Measurements from ENCODE around the gene OXLD1. TPM values are rescaled to one million over a fixed set of nuclear protein-coding genes. Genes with fewer than 3 reads are reported as not detected.

OXLD1 gene
- total RNA-seq, 1 donor, result 23.7 TPM

DNA sequence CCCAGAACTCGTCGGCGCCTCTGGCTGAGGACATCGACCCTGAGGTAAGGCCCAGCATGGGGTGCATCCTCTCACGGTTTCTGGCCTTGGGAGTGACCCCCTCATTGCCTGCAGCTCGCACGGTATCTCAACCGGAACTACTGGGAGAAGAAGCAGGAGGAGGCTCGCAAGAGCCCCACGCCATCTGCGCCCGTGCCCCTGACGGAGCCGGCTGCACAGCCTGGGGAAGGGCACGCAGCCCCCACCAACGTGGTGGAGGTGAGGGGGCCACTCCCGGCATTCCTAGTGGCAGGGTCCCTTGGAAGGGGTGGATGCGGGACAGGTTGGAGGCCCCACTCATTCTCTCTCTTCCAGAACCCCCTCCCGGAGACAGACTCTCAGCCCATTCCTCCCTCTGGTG is 28.4 kb upstream of the OXLD1 start:
- DNase-seq (ENCODE audit: low read depth), result no peak
- H3K4me3 ChIP-seq (ENCODE audit: low read depth, low read length), result no peak overlapping the region
- TF ChIP-seq, protein P1, sequence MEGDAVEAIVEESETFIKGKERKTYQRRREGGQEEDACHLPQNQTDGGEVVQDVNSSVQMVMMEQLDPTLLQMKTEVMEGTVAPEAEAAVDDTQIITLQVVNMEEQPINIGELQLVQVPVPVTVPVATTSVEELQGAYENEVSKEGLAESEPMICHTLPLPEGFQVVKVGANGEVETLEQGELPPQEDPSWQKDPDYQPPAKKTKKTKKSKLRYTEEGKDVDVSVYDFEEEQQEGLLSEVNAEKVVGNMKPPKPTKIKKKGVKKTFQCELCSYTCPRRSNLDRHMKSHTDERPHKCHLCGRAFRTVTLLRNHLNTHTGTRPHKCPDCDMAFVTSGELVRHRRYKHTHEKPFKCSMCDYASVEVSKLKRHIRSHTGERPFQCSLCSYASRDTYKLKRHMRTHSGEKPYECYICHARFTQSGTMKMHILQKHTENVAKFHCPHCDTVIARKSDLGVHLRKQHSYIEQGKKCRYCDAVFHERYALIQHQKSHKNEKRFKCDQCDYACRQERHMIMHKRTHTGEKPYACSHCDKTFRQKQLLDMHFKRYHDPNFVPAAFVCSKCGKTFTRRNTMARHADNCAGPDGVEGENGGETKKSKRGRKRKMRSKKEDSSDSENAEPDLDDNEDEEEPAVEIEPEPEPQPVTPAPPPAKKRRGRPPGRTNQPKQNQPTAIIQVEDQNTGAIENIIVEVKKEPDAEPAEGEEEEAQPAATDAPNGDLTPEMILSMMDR (IDR thresholded peaks at IDR 0.05; ENCODE audit: insufficient read depth, low read depth, low read length), result no peak

DNA sequence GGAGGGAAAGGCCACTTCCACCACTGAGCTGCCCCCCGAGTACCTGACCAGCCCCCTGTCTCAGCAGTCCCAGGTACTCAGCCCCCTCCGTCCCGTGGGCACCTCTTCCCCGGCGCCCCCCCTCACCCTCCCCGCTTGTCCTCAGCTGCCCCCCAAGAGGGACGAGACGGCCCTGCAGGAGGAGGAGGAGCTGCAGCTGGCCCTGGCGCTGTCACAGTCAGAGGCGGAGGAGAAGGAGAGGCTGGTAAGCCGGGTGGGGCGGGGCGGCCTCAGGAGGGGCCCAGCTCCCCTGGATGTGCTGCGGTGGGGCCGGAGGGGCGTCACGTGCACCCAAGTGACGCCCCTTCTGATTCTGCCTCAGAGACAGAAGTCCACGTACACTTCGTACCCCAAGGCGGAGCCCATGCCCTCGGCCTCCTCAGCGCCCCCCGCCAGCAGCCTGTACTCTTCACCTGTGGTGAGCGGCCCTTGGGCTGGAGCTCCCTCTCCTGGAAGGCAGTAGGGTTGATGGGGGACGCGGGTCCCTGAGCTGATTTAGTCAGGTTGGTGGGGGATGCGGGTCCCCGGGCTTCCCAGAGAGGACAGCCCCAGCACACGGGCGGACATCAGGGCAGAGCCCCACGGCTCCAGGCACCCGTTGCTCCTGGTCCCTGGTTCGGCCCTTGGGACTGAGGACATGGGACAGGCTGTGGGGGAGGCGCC is 27.3 kb upstream of the OXLD1 start:
- TF ChIP-seq, protein P1 (IDR thresholded peaks at IDR 0.05; ENCODE audit: insufficient read depth, low read depth, low read length), result no peak
- no peak overlapping the region for H3K4me3 ChIP-seq (ENCODE audit: low read depth, low read length)
- no peak for DNase-seq (ENCODE audit: low read depth)

DNA sequence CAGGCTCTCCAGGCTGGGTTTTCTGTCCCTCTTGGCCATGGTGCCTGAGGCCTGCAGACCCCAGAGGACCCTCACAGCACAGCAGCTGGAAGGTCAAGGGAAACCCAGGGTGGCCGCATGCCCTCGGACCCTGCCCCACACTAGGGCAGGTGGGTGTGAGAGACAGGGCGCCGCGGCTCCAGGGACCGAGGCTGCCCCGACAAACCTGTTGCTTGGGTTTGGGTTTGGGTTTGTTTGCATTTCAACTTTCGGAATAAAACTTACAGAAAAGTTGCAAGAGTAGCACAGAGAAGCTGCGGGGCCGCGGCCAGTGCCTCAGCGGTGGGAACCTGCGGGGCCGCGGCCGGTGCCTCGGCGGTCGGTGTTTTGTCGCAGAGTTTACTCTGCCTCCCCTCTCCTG is 25.2 kb upstream of the OXLD1 start:
- H3K4me3 ChIP-seq (ENCODE audit: low read depth, low read length), result no peak overlapping the region
- TF ChIP-seq, protein P1 (IDR thresholded peaks at IDR 0.05; ENCODE audit: insufficient read depth, low read depth, low read length), result no peak

DNA sequence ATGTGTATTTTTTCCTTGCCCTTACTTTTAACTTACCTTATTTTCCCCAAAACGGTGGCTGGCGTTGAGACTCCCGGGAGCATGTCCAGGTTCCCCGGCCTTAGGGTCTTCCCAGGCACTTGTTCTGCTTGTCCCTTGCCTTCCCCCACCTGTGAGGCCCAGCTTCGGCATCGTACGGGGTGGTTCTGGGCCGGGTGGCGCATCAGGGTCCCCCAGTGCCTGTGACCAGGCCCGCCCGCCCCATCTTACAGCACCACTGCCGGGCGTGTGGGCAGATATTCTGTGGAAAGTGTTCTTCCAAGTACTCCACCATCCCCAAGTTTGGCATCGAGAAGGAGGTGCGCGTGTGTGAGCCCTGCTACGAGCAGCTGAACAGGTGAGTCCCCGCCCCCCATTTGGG is 24.8 kb upstream of the OXLD1 start:
- TF ChIP-seq, protein P1 (IDR thresholded peaks at IDR 0.05; ENCODE audit: insufficient read depth, low read depth, low read length), result no peak
- no peak overlapping the region for H3K4me3 ChIP-seq (ENCODE audit: low read depth, low read length)
- DNase-seq (ENCODE audit: low read depth), result no peak

More for the DNA sequence above, 25.2 kb upstream of the OXLD1 start:
- DNase-seq (ENCODE audit: low read depth), result no peak

DNA sequence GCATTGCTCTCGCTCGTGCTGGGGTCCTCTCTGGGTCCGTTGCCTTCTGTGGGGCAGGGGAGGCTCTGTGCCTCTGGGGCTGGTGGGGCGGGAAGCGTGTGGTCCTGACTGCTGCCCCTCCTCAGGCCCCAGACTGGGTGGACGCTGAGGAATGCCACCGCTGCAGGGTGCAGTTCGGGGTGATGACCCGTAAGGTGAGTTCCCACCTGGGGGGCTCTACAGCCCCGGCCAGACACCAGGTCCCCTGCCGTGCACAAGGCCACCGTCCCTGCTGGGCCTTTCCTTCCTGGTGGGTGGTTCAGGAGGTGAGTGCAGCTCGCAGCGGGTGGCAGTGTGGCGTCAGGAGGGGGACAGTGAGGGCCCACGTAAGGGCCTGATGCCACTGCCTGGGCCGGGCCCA is 24.1 kb upstream of the OXLD1 start:
- H3K4me3 ChIP-seq (ENCODE audit: low read depth, low read length), result no peak overlapping the region
- no peak for DNase-seq (ENCODE audit: low read depth)
- TF ChIP-seq, protein P1 (IDR thresholded peaks at IDR 0.05; ENCODE audit: insufficient read depth, low read depth, low read length), result no peak

DNA sequence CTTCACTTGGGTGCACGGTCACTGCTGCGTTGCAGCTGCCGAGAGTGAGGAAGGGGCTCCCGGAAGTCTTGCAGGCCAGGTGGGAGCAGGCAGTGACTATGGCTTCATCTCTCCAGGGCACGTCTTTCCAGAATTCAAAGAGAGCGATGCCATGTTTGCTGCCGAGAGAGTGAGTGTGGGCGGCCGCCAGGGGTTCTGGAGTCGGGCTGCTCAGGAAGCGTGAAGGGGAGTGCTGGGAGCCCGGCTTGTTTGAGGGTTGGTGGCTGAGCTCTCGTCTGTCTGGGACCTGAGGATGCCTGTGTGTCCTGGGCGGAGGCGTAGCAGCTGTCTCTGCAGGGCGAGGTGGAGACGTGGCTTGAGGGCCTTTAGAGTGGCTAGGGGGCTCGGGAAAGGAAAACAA is 23.7 kb upstream of the OXLD1 start:
- H3K4me3 ChIP-seq (ENCODE audit: low read depth, low read length), result no peak overlapping the region
- TF ChIP-seq, protein P1 (IDR thresholded peaks at IDR 0.05; ENCODE audit: insufficient read depth, low read depth, low read length), result no peak
- DNase-seq (ENCODE audit: low read depth), result no peak

DNA sequence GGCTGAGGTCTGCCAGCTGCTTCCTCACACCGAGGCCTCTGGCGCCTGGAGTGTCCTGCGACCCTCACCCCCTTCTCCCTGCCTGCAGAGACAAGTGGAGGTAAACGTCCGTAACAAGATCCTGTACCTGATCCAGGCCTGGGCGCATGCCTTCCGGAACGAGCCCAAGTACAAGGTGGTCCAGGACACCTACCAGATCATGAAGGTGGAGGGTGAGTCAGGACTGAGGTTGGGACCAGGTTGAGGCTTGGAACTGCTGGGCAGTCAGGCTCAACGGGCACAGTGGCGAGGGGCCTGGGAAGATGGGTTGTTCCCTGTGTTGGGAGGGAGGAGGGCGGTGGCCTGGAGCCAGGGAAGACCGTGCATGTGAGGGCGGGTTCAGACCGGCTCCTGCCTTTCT is 22.2 kb upstream of the OXLD1 start:
- TF ChIP-seq, protein P1 (IDR thresholded peaks at IDR 0.05; ENCODE audit: insufficient read depth, low read depth, low read length), result no peak
- no peak for DNase-seq (ENCODE audit: low read depth)

More for the DNA sequence above, 22.2 kb upstream of the OXLD1 start:
- H3K4me3 ChIP-seq (ENCODE audit: low read depth, low read length), result no peak overlapping the region
